Measurements from ENCODE around the gene ECHDC1.
"Not testable (repeated sequence)": the region's sequence is repeated elsewhere in the genome, so short reads cannot be mapped to it uniquely, and the experiment has no call there.

Gene ECHDC1
- 26.2 to 147 (median 65.2) reads per million in 3 experiments for total RNA-seq

GRCh38 chr6:127342946-127343808 is at the start of gene ECHDC1:
Gene ECHDC1 (minus strand): TSS chr6:127343609. CDS start chr6:127331028, 12,581 bp downstream.
- DNase-seq, result peak; percentile 67

GRCh38 chr6:127392301-127392700 is 48.9 kb upstream of the ECHDC1 start:
- no peak for DNase-seq

GRCh38 chr6:127391094-127391953 is 47.9 kb upstream of the ECHDC1 start:
- no peak for DNase-seq

GRCh38 chr6:127389706-127390105 is 46.3 kb upstream of the ECHDC1 start:
- no peak for DNase-seq

GRCh38 chr6:127385668-127386430 is 42.4 kb upstream of the ECHDC1 start:
- no peak for DNase-seq

GRCh38 chr6:127384848-127385247 is 41.4 kb upstream of the ECHDC1 start:
- DNase-seq, result not testable (repeated sequence)

- no peak for DNase-seq
These were observed 40.6 kb upstream of the ECHDC1 start for GRCh38 chr6:127383988-127384387.

GRCh38 chr6:127382413-127382812 is 39.0 kb upstream of the ECHDC1 start:
- no peak for DNase-seq

GRCh38 chr6:127381384-127381783 is 38.0 kb upstream of the ECHDC1 start:
- no peak for DNase-seq

- DNase-seq, result no peak
These were observed 33.3 kb upstream of the ECHDC1 start for GRCh38 chr6:127376685-127377084.

- DNase-seq, result no peak
These were observed 23.6 kb upstream of the ECHDC1 start for GRCh38 chr6:127367023-127367375.

GRCh38 chr6:127366282-127367022 is 23.0 kb upstream of the ECHDC1 start:
- DNase-seq, result no peak

GRCh38 chr6:127365874-127366273 is 22.5 kb upstream of the ECHDC1 start:
- no peak for DNase-seq

GRCh38 chr6:127352524-127352923 is 9.1 kb upstream of the ECHDC1 start:
- DNase-seq, result no peak

GRCh38 chr6:127349980-127350379 is 6.6 kb upstream of the ECHDC1 start:
- DNase-seq, result no peak

GRCh38 chr6:127348028-127348661 is 4.7 kb upstream of the ECHDC1 start:
- no peak for DNase-seq

- no peak for DNase-seq
These were observed 3.8 kb upstream of the ECHDC1 start for GRCh38 chr6:127347178-127347577.

- no peak for DNase-seq
These were observed 2.1 kb upstream of the ECHDC1 start for GRCh38 chr6:127345521-127345920.

- DNase-seq, result peak; percentile 2
These were observed 625 bp upstream of the ECHDC1 start for GRCh38 chr6:127343809-127344659.

GRCh38 chr6:127342296-127342945 is 988 bp downstream of the ECHDC1 start:
- DNase-seq, result no peak

Data from central memory CD4-positive, alpha-beta T cell (primary cell).